HG03139 (cell line): ENCODE data around the gene CNDP1.
A peak's percentile ranks its signal among the peaks of the same experiment; 100 is the strongest.
"Not testable (repeated sequence)": the region's sequence is repeated elsewhere in the genome, so short reads cannot be mapped to it uniquely, and the experiment has no call there.

Experiments used
- ATAC-seq: cut with Tn5 transposase; IDR thresholded peaks from one replicate; pipeline ENCODE4 v1.9.1; 2021; ENCODE audit not compliant: unreplicated experiment

Gene CNDP1

DNA sequence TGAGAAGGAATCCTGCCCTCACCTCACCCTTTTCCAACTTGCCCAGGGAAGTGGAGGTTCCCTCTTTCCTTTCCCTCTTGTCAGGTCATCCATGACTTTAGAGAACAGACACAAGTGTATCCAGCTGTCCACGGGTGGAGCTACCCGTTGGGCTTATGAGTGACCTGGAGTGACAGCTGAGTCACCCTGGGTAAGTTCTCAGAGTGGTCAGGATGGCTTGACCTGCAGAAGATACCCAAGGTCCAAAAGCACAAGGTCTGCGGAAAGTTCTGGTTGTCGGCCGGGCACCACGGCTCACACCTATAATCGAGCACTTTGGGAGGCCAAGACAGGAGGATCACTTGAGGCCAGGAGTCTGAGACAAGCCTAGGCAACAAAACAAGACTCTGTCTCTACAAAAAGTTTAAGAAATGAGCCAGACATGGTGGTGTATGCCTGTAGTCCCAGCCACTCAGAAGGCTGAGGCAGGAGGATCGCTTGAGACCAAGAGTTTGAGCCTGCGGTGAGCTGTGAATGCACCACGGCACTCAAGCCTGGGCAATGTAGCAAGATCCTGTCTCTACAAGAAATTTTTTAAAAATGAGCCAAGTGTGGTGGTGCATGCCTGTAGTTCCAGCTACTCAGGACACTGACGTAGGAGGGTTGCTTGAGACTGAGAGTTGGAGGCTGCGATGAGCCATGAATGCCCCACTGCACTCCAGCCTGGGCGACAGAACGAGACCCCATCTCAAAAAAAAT is 14.0 kb upstream of the CNDP1 start:
- no peak for ATAC-seq

DNA sequence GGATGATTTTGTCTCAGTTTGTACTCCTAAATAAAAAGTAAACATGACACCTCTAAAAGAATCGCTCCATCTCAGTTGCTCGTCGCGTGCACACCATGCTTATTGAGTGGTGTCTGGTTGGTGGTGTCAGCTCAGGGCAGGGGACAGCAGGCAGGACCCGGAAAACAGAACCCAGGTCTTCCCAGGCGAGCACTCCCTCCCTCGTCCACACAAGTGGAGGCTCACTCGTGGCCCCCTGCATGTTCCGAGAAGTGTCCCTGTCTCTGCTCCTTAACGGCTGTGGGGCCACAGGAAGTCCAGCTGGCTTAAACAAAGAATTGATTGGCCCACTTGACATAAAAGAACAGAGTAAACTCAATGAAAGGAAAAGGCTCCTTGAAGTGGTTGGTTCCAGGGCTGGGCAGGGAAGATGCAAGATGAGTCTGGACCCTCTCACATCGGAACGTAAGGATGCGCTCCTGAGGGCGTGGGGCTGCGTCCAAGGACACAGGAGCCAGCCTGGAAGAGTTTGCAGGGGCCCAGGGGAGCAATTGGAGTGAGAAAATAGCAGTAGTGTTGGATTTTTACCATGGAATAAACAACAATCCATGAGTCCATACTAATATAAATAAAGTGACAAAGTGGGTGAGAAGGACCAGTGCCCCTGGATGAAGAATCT is 13.1 kb upstream of the CNDP1 start:
- ATAC-seq, result no peak

DNA sequence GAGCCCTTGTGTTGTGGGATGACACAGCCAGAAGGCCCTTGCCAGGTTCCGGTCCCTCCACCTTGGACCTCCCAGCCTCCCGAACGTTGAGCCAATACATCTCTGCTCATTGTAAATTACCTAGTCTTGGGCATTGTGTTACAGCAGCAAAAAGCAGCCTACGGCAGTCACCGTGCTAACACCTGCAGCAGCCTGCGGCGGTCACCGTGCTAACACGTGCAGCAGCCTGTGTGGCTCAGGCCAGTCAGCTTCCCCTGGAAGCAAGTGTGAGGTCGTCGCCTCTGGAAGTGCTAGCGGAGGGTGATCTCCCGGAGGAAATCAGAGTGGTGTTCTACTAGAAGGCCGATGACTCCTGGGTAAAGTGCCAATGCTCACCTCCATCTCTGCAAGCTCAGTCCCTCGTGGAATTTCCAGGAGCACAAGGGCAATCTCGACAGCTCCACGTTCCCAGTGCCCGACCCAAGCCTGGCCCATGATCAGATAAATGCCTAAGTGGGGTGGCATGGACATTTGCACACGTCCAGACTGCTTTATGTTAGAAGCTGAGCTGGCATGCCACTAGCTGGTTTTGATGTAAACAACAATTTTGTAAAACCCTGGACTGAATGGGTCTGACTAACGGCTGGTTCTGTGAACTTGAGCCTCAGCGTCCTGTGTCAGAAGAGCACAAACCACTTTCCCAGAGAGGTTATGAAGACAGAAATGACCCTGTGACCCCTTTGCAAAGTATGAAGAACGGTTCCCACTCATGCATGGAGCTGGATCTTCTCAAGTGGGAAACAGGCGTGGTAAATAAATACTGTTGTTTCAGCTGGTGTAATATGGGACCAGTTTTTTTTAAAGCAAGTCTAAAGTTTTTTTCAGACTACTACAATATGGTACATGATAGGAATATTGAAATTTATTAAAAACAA is 11.4 kb upstream of the CNDP1 start:
- ATAC-seq, result no peak

DNA sequence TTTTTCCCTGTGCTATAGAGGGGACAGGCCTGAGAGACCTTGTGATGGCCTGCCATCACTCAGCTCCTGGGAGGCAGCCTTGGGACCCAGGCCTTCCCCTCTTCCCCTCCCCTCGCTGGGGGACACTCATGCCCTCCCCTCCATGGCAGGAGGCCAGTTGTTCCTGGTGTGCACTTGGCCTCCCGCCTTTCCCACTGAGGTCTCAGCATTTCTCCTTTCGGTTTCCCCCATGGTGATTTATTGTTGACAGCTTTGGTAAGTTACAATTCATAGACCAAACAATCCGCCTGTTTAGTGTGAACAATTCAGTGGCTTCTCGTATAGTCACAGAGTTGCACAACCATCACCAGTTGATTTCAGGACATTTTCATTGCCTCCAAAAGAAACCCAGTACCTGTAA is 10.2 kb upstream of the CNDP1 start:
- ATAC-seq, result no peak

DNA sequence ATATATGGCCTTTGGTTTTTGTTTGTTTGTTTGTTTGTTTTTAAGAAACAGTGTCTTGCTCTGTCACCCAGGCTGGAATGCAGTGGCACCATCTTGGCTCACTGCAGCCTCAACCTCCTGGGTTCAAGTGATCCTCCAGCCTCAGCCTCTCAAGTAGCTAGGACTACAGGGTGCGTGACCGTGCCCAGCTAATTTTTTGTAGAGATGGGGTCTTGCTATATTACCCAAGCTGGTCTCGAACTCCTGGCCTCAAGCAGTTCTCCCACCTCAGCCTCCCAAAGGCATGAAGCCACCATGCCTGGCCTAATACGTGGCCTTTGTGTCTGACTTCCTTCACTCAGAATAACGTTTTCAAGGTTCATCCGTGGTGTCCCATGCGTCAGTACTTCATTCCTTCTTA is 9.4 kb upstream of the CNDP1 start:
- ATAC-seq, result not testable (repeated sequence)

DNA sequence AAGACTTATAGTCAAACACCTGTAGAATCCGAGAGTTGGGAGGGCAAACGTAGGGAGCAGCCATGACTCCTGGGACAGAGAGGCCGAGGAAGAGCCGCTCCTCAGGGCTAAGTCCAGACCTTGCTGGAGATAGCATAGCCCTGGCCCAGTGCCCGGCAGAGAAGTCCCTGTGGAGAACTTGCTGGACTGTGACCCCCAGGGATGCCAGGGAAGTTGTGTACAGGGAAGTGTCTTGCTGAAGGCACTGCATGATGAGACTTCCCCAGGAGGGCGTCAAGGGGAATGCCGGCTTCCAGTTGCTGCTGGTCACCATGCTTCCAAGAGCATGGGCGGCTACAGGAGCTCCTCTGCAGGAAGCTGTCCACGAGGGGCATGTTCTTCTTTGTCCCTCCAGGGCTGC is 8.6 kb upstream of the CNDP1 start:
- no peak for ATAC-seq

DNA sequence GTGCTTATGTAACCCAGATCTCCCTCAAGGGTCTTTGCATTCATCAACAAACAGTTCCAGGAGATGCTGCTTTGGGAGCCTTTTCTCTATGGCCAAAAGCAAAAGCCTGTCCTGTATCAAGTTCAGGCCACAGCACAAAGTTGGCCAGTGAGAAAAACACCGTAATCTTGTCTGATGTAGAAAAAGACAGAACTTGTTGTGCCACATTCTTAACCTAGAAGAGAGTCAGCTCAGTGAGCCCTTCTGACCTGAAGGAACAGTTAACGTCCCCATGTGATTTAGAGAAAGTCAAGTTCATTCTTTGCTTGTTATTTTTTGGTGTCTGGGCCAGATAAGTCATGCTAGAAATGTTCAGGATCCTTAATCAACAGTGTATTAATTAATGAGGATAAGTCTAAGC is 7.8 kb upstream of the CNDP1 start:
- ATAC-seq, result no peak

DNA sequence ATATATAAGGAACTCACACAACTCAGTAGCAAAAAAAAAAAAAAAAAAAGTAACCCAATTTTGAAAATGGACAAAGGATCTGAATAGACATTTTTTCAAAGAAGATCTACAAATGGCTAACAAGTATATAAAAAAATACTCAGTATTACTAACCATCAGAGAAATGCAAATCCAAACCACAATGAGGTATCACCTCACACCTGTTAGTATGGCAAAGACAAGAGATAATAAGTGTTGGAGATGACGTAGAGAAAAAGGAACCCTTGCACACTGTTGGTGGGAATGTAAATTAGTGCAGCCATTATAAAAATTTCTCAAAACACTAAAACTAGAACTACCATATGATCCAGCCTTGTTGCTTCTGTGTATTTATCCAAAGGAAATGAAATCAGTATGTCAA is 5.8 kb upstream of the CNDP1 start:
- peak; percentile 64 for ATAC-seq

DNA sequence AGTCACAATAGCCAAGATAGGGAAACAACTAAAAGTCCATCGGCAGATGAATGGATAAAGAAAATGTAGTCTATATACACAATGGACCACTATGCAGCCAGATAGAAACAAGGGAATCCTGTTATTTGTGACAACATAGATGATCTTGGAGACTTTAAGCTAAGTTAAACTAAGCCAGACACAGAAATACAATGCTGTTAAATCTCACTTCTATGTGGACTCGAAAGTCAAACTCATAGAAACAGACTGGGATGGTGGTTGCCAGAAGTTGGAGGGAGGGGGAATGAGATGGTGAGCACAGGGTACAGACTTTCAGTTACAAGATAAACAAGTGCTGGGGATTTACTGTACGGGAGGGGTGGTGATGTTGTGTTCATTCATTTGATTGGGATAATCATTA is 5.4 kb upstream of the CNDP1 start:
- ATAC-seq, result no peak

DNA sequence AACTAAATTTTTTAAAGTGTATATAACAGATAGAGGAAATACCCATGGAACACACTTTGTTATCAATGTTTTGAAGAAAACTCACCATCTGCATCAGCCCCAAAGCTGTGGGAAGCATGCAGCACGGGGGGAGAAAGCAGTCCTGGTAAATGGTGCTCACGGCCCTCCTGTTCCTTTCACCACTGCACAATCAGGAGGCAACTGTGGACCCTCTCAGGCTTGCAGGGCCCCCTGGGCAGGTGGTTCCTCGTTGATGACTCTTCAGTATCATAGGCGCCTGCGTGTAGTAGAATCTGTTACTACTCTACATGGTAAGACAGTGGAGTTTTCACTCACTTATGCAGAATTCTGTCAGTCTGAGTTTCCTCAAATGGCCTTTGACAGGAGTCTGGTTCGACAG is 4.9 kb upstream of the CNDP1 start:
- ATAC-seq, result no peak

DNA sequence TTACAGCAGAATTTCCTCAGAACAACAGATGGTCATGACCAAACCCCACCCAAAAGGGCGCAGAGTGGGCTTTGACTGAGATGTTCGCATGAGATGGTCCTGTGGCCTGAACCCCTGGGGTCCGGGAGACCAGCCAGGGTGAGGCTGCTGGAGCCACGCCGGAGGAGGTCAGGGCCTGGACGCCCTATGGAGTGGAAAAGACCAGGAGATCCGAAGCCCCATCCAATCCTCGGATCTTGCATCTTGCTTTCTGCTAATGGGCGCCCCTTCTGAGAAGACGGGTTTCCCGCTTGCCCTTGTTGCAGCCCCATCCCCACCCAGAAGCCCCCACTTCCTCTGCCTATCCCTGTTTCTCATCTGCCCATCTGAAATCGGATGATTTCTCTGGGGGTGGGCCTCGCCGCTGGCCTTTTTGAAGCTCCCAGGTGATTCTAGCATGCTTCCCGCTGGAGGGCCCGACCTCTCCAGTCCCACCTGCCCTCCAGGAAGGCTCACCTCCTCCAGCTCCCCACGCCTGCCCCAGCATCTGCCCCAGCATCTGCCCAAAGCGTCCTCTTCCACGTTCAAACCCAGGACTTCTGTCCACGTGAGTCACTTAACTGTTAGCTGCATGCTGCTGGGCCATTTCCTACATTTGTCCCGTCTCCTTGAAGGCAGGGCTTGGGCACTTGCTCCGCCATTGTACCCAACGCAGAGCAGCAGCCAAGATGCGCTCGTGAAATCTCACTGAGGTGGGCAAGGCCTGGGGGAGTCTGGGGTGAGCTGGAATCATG is 4.3 kb upstream of the CNDP1 start:
- ATAC-seq, result no peak

DNA sequence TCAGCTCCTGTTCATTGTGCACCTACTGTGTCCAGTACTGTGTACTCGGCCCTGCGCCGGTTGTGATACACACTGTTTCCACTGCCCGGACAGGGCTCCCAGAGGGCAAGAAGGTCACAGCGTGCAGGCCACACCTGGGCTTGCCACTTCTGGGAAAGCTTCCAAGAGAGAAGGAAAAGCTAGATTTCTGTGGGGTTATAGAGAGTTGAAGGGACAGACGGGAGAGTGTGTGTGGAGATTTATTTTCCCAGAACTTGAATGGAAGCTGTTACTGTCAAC is 3.8 kb upstream of the CNDP1 start:
- no peak for ATAC-seq

DNA sequence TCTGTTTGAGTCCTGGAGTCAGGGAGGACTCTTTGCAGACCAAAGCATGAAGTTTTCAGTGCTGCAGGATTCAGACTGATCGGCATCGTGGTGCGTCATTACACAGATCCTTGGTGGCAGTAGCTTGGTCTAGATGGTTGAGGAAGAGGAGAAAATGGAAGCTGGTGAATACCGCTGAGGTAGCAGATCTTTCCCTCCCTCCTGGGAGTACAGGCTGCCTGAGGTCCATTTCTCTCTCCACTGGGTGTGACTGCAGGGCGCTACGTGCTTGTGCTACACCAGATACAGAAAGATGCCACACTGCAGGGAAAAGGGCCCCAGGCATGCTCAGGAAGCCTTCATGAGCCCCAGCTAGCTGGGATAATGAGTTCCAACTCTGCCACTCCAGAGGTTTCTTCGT is 3.3 kb upstream of the CNDP1 start:
- ATAC-seq, result no peak

DNA sequence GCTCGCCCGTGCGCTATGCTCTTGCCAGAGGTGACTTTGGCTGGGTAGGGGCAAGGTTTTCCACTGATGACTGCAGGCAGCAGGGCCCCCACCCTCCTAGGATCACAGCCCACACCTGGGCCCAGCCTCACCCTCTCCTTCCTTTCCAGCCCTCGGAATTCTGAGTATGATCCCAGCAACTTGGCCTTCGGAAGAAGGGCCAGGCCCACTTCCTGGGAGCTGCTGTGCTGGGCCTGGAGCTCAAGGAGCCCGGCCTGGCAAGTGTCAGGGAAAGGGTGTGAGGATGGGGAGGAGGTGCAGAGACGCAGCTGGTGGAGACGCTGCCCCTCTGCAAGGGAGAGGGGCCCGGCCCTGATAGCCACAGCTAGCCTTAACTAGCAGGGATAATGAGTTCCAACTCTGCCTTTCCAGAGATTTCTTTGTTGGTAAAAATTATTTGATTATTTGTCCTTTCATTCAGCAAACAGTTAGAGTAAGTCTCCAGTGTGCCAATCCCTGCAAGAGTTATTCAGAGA is 1.7 kb upstream of the CNDP1 start:
- no peak for ATAC-seq

DNA sequence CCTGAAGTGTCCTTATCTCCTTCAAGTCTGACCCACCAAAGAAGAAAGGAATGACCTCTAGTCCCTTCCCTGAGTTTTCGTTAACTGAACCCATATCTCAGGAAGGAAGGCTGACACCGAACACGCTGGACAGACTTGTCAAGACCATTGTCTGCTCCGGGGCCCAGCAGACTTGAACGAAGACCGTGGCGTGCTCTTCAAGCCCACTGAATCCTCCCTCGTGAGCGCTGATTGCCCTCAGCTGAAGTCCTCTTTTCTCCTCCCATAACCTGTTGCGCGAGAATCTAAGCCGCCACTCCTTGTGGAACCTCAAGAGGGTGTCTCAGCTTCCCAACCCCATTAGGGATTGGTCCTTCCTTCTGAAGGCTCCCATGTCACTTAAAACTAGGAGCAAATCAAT is 634 bp upstream of the CNDP1 start:
- ATAC-seq, result no peak

DNA sequence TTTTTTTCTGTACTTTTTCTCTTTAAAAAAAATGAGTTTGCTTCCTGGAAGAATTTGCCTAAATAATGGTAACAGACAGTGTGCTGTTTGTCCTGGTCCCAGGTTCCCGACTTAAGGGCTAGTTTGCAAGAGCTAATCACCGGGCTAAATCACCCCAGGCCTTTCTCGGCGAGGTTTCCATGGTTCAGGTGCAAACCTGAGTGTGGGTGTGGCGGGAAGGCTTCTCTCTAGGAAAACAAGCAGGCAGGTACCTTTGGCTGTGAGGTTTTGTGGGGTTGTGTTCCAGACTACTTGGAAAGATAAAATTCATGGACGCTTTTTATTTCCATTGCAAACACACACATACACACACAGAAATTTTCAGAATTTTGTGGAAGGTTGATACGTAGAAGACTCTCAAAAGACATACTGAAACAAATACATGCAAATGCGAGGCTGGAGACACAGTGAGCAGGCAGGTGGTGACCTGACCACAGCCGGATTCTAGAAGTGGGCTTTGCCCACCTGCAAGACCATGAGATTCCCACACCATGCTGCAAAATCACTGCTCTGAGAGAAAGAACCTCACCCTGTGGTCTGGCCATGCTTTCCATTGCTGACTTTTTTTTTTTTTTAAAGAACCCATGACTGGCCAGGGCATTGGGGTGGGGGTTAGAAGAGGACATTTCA is 815 bp downstream of the CNDP1 start:
- ATAC-seq, result no peak

DNA sequence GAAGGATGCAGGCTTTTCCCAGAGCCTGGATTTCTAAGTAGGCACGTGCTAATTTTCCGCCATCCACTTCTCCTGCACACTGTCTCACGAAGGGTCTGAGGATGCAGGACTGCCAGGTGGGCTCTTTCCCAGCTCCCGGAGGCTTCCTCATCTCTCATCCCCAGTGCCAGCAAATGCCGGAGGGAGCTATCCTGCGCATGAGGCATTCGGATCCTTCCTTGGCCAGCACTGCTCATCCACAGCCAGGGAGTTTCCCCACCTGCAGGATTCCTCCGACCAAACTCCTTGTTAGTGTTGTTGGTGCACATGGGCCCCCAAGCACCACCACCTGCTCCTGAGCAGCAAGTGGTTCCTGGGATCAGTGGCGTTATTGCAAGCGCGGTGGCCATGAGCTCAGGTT is 5.0 kb downstream of the CNDP1 start:
- no peak for ATAC-seq

DNA sequence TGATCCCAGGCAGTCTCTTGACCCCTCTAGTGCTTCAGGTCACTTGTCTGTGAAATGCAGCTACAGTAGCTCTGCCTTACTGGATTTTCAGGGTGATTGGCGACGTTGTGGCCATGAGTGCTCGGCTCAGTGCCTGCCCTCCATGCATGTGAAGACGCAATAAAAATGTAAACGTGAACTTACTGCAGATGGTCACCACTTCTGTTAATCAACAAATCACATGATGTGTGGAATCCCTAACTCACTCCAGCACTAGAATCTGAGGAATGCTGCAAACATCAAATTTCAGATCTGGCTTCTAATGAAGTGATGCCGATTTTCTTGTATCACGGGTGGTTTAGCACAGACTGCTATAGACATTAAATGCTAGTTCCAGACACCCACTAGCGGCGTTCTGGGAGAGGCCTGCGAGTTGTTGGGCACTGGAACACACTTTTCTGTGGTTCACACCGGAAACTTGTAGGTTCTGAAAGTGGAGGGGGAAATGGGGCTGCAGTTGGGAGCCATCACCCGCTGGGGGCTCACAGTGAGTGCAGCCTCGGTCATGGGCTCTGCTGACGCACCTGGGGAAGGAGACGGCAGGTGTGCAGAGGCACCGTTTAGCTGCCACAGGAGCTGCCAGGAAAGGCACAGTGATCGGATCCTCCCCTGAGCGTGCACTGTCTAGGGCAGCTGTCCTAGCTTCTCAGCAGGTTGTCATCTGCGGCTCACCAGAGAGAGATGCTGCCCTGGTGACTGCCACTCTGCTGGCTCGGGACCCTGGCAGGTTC is 6.5 kb downstream of the CNDP1 start:
- no peak for ATAC-seq

DNA sequence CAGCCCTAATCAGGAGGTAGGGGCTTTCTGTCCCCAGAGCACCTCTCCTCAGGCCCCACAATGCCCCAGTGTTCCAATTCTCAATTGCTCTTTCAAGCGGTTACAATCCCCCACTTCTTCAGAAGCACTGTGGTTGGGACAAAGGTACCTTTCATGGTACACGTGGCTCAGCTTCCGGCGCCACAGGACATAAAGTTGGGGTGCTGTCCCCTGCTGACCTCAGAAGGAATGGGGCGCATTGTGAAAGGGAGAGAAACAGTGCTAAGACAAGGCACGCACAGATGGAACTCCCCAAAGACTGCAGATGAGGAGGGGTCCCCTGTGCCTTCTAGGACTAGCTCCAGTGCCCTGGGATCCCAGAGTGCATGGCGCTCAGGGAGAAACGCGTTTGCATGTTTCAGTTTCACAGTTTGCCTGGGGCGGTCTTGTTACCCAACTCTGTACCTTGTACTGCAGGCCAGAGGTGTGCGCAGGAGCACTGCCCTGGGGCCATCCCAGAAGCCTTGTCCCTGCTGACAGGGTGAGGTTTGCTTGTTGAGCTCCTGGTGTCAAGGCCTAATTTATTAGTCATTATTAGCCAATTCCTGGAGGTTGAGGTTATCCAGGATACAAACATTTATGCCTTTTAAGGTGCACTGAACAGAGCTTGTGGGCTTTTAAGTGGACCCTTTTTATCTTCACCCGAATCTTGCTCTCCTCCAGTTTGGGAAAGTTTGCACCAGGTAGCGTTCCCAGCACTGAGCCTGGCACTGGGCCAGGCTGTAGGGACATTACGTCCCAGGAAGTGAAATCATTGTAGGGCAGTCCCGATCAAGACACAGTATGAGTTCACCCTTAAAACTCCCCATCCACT is 7.6 kb downstream of the CNDP1 start:
- no peak for ATAC-seq
